K562 (cell line): ENCODE data around the gene SMAD5. TPM values are rescaled to one million over a fixed set of nuclear protein-coding genes. Genes with fewer than 3 reads are reported as not detected.

Experiments
- ATAC-seq: fragments of 200-7000 bp; cut with Tn5 transposase; 3 replicates; pipeline ENCODE4 v1.9.1; 2020; ENCODE audit warnings: moderate library complexity
- BruUV-seq: library from RNA; stranded (reverse); fragments of 400-500 nt; replicated peaks from 2 replicates; lab custom pipeline; 2021; lab: Mats Ljungman, UMichigan
- CTCF ChIA-PET: fragments of 300-600 bp; formaldehyde crosslinking; extraction: SDS; loops from one replicate; lab custom pipeline; 2021; ENCODE audit warnings: low intra/inter-chr PET ratio; lab: Yijun Ruan, JAX
- POLR2A ChIA-PET: fragments of 300-600, 350-650 bp; sonication (Branson Sonifier 250); formaldehyde crosslinking; extraction: SDS; loops from one replicate; lab custom pipeline; 2021; ENCODE audit warnings: antibody characterized with exemption, inconsistent platforms; lab: Yijun Ruan, JAX
- DNase-seq, 4 experiments: peaks; one replicate each; pipeline versions ENCODE4 v3.0.0 to v3.0.0-alpha.2; 2011 to 2018; ENCODE audit warnings: low spot score in 3 of 4, mixed read lengths in 3 of 4; ENCODE audit errors: extremely low read depth in 1 of 4
- FAIRE-seq: peaks from 2 replicates; lab custom pipeline; 2011; peaks lifted over from hg19 to GRCh38; lab: Jason Lieb, UNC
- H2AFZ ChIP-seq: 2 replicates; pipeline ENCODE4 v1.6.0; 2011; ENCODE audit warnings: low read depth, low read length, control low read depth, inconsistent platforms
- H3K27ac ChIP-seq: fragments of 200-600 bp; 3 replicates; pipeline ENCODE4 v1.8.0; 2011; ENCODE audit warnings: low read depth, mild to moderate bottlenecking, control low read depth, inconsistent platforms, low read length, moderate library complexity, mixed read lengths; ENCODE audit errors: extremely low read depth
- H3K27me3 ChIP-seq, 2 experiments: fragments of 300-600 bp in 1 of 2; 2 replicates in 1 of 2; 3 replicates in 1 of 2; pipeline versions ENCODE4 v1.6.0 to v1.8.0; 2011; ENCODE audit warnings: inconsistent platforms in 2 of 2, low read length in 2 of 2, mild to moderate bottlenecking in 1 of 2, mixed read lengths in 1 of 2, moderate library complexity in 1 of 2; ENCODE audit not compliant: control insufficient read depth in 2 of 2, insufficient read depth in 2 of 2
- H3K36me3 ChIP-seq: fragments of 300-600 bp; 3 replicates; pipeline ENCODE4 v1.8.0; 2011; ENCODE audit warnings: mild to moderate bottlenecking, low read length, inconsistent platforms; ENCODE audit not compliant: control insufficient read depth, insufficient read depth
- H3K4me1 ChIP-seq, 2 experiments: fragments of 200-600 bp in 1 of 2; replicated peaks in 1 of 2; 2 replicates in 1 of 2; 3 replicates in 1 of 2; pipeline versions ENCODE4 v1.5.1 to v1.8.0; 2011; ENCODE audit warnings: inconsistent platforms in 2 of 2, low read length in 2 of 2, mild to moderate bottlenecking in 1 of 2, mixed read lengths in 1 of 2, moderate library complexity in 1 of 2; ENCODE audit not compliant: control insufficient read depth in 2 of 2, insufficient read depth in 2 of 2
- H3K4me2 ChIP-seq: 2 replicates; pipeline ENCODE4 v1.6.1; 2011; ENCODE audit warnings: low read length, control low read depth, inconsistent platforms, mixed read lengths; ENCODE audit not compliant: insufficient read depth
- H3K4me3 ChIP-seq: fragments of 200-600 bp; sonication (generic), shearing (Covaris generic); 2 replicates; pipeline ENCODE4 v1.5.1; 2016; ENCODE audit warnings: control low read depth, inconsistent platforms
- H3K79me2 ChIP-seq: fragments of 200-600 bp; 3 replicates; pipeline ENCODE4 v1.8.0; 2011; ENCODE audit warnings: low read length, inconsistent platforms; ENCODE audit not compliant: control insufficient read depth, insufficient read depth
- H3K9ac ChIP-seq, 2 experiments: 2 replicates each; pipeline versions ENCODE4 v1.6.0 to v1.6.1; 2011; ENCODE audit warnings: low read depth in 2 of 2, low read length in 2 of 2, control low read depth in 1 of 2, inconsistent platforms in 1 of 2, mild to moderate bottlenecking in 1 of 2, mixed read lengths in 1 of 2; ENCODE audit not compliant: insufficient read depth in 1 of 2
- H3K9me1 ChIP-seq: one replicate; pipeline ENCODE4 v1.6.0; 2011; ENCODE audit warnings: inconsistent platforms, mild to moderate bottlenecking, low read length, moderate library complexity; ENCODE audit not compliant: control insufficient read depth, insufficient read depth
- H3K9me3 ChIP-seq: replicated peaks from 2 replicates; pipeline ENCODE4 v1.5.1; 2011; ENCODE audit warnings: low read depth, low read length, inconsistent platforms; ENCODE audit not compliant: control insufficient read depth, insufficient read depth
- H4K20me1 ChIP-seq: replicated peaks from 2 replicates; pipeline ENCODE4 v1.6.1; 2011; ENCODE audit warnings: low read length, inconsistent platforms, mixed read lengths; ENCODE audit not compliant: control insufficient read depth, insufficient read depth
- HNRNPL ChIP-seq: fragments of 200-400 bp; formaldehyde crosslinking; IDR thresholded peaks from 2 replicates; pipeline ENCODE4 v1.6.1; 2017; ENCODE audit warnings: low read depth, mild to moderate bottlenecking, low read length
- WGBS: fragments of 100-300 bp; shearing (Covaris generic); methylation state at CpG from one replicate; pipeline ENCODE4 v1.1.6; 2016; ENCODE audit warnings: low coverage, mixed read lengths; ENCODE audit not compliant: insufficient coverage; ENCODE audit errors: missing lambda C conversion rate; 5-methylcytosine and 5-hydroxymethylcytosine counted together
- in situ Hi-C: fragments of 300-500 bp; cut with MboI; formaldehyde crosslinking; loops from 4 replicates; pipeline ENCODE4 v1.15.0; 2018; ENCODE audit warnings: inconsistent platforms, mixed read lengths
- intact Hi-C: fragments of 100-400 bp; cut with micrococcal nuclease; formaldehyde crosslinking; loops from 2 replicates; pipeline ENCODE4 v1.14.2; 2022
- polyA plus RNA-seq, 8 experiments: library from polyadenylated mRNA; depleted of rRNA in 4 of 8; stranded (reverse) in 5 of 8; unstranded in 3 of 8; fragments of >200 nt; fragmentation: Nextera tagmentation in 2 of 8; fragmentation: Illumina TruSeq in 1 of 8; extraction: Ambion mirVana in 2 of 8; extraction: Trizol in 1 of 8; gene quantifications; 2 replicates each; pipeline versions ENCODE4 v1.2.1 to v1.2.3, GENCODE V29; 2011 to 2014; ENCODE audit warnings: inconsistent platforms in 1 of 8, missing spikeins in 1 of 8
- total RNA-seq, 7 experiments: library from RNA; depleted of rRNA in 6 of 7; stranded (reverse); fragments of >200 nt in 6 of 7; fragmentation: Illumina TruSeq in 2 of 7; extraction: Trizol in 2 of 7; gene quantifications; 2 replicates each; pipeline versions ENCODE4 v1.2.1 to v1.2.3, GENCODE V29; 2011 to 2021; ENCODE audit warnings: low replicate concordance in 1 of 7
- TF ChIP-seq, protein P1 (sequence below): sonication (generic); formaldehyde crosslinking; IDR thresholded peaks from 2 replicates; pipeline ENCODE4 v1.8.1; 2023; ENCODE audit warnings: mild to moderate bottlenecking, missing genetic modification reagents

The SMAD5 gene
- total and polyA plus RNA-seq, 9 of the 15 experiments (the other 6 are each of a cell fraction or from before 2014, with no cell fraction given), result 12.4 to 53.9 (median 20.3) TPM

DNA sequence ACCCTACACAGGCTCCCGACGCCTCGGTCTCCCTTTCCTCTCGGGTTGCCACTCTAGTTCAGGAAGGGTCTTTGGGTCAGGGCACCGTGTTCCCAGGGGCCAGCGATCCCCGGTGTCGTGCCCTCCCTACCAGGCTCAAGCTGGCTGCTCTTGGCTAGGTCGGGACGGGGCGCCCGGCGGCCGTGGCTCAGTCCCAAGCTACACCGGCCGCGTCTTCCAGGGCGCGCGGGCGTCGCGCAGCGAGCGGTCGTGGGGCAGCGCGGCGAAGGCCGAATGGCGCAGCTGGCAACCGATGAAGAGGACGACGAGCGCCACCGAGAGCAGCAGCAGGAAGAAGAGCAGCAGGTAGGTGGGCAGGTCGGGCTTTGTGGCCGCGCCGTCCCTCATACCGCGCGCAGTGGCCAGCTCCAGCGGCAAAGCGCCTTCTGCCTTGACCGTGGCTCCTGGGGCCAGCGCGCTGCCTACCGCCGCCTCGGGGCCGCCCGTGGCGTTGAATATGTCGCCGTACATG lies 59.4 kb downstream of the SMAD5 start:
- H3K4me1 ChIP-seq, result peaks cover 7 to 20% of the 10 kb centered on the region in 2 experiments; a peak in 4 of 5 replicates
- intact Hi-C loops, result no loop called here
- in situ Hi-C loops, result no loop called here
- no peak for FAIRE-seq
- POLR2A ChIA-PET, result no interaction called here
- no peaks in the 10 kb centered on the region for H3K9me1 ChIP-seq
- CTCF ChIA-PET, result no interaction called here
- H2AFZ ChIP-seq, result no peak overlapping the region
- H3K27me3 ChIP-seq, result peaks cover 0 to 27% of the 10 kb centered on the region in 2 experiments
- H3K4me2 ChIP-seq, result no peak overlapping the region
- DNase-seq, result no peak
- 0 out of 2 replicates have a peak, but pooled peaks cover 1% of the 10 kb centered on the region for H4K20me1 ChIP-seq
- no TSS peak for BruUV-seq
- H3K79me2 ChIP-seq, result no peaks in the 10 kb centered on the region
- ATAC-seq, result no peak
- H3K9ac ChIP-seq, result no peak overlapping the region
- no peaks in the 10 kb centered on the region for H3K36me3 ChIP-seq
- WGBS, result 83% methylated on average over 15 of the region's 56 CpGs
- no peaks in the 10 kb centered on the region for H3K9me3 ChIP-seq
- TF ChIP-seq, protein P1, sequence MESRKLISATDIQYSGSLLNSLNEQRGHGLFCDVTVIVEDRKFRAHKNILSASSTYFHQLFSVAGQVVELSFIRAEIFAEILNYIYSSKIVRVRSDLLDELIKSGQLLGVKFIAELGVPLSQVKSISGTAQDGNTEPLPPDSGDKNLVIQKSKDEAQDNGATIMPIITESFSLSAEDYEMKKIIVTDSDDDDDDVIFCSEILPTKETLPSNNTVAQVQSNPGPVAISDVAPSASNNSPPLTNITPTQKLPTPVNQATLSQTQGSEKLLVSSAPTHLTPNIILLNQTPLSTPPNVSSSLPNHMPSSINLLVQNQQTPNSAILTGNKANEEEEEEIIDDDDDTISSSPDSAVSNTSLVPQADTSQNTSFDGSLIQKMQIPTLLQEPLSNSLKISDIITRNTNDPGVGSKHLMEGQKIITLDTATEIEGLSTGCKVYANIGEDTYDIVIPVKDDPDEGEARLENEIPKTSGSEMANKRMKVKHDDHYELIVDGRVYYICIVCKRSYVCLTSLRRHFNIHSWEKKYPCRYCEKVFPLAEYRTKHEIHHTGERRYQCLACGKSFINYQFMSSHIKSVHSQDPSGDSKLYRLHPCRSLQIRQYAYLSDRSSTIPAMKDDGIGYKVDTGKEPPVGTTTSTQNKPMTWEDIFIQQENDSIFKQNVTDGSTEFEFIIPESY (CRISPR knock-in tag), result peak; percentile 68
- TF ChIP-seq HNRNPL, result no peak
- H3K4me3 ChIP-seq, result no peak overlapping the region
- H3K27ac ChIP-seq, result no peak overlapping the region
